NK-92 (cell line): ENCODE results near the gene ENPP7.
"Not testable (repeated sequence)": the region's sequence is repeated elsewhere in the genome, so short reads cannot be mapped to it uniquely, and the experiment has no call there.

Experiments used
- DNase-seq: peaks from one replicate; lab custom pipeline; 2025; ENCODE audit not compliant: unreplicated experiment; lab: John Stamatoyannopoulos, UW

ENPP7 gene

GRCh38 chr17:79748295-79749099, 17.8 kb downstream of the ENPP7 start:
- no peak for DNase-seq

DNA sequence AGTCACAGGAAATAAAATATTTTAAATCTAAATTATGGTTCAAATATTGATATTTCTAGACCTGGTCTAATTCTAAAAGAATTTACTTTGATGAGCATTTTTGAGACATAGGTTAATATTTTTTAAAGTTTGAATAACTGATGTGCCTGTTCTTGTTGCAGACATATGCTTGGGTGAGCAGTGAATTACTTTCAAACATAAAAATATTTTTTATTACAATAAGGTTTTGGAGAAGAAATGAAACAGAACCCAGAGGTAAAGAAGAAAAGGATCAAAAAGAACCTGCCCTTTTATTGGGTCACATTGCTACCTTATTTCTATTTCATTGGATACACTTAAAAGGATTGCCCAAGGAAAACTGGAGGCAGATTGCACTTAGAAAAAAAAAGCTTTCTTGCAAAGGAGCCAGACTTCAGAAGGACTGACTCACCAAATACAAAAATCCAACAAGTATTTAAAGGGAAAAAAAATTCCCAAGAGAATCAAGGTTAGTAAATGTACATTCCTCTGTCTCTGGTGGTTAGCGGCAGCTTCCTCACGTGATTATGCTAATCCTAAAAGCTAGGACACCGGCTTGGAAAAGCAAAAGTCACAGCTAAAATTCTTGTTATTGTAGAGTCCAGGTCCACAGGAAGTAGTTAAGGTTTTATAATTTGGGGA, 18.5 kb downstream of the ENPP7 start:
- no peak for DNase-seq

- DNase-seq = no peak
These were observed 19.2 kb downstream of the ENPP7 start for GRCh38 chr17:79749958-79750357.

- DNase-seq = no peak
These were observed 20.2 kb downstream of the ENPP7 start for GRCh38 chr17:79750650-79751545.

GRCh38 chr17:79752175-79752574, 21.4 kb downstream of the ENPP7 start:
- no peak for DNase-seq

GRCh38 chr17:79754370-79754769, 23.6 kb downstream of the ENPP7 start:
- DNase-seq = no peak

DNA sequence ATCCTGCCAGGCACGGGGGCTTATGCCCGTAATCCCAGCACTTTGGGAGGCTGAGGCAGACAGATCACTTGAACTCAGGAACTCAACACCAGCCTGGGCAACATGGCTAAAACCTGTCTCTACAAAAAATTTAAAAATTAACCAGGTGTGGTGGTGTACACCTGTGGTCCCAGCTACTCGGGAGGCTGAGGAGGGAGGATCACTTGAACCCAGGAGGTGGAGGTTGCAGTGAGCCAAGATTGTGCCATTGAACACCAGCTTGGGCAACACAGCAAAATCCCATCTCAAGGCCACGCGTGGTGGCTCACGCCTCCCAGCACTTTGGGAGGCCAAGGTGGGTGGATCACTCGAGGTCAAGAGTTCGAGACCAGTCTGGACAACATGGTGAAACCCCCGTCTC, 24.2 kb downstream of the ENPP7 start:
- DNase-seq = not testable (repeated sequence)

- DNase-seq = no peak
These were observed 24.8 kb downstream of the ENPP7 start for GRCh38 chr17:79755591-79755990.

GRCh38 chr17:79757140-79757745, 26.5 kb downstream of the ENPP7 start:
- no peak for DNase-seq

DNA sequence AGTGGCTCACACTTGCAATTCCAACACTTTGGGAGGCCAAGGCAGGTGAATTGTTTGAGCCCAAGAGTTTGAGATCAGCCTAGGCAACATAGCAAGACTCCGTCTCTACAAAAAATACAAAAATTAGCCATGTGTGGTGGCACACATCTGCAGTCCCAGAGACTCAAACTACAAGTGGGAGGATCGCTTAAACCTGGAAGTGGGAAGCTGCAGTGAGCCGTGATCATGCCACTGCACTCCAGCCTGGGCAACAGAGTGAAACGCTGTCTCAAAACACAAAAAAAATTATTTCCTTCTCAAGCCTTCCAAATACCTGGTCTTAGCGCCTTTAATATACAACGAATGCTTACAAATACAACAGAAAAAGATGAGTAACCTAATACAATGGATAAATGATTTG, 27.5 kb downstream of the ENPP7 start:
- DNase-seq = no peak

DNA sequence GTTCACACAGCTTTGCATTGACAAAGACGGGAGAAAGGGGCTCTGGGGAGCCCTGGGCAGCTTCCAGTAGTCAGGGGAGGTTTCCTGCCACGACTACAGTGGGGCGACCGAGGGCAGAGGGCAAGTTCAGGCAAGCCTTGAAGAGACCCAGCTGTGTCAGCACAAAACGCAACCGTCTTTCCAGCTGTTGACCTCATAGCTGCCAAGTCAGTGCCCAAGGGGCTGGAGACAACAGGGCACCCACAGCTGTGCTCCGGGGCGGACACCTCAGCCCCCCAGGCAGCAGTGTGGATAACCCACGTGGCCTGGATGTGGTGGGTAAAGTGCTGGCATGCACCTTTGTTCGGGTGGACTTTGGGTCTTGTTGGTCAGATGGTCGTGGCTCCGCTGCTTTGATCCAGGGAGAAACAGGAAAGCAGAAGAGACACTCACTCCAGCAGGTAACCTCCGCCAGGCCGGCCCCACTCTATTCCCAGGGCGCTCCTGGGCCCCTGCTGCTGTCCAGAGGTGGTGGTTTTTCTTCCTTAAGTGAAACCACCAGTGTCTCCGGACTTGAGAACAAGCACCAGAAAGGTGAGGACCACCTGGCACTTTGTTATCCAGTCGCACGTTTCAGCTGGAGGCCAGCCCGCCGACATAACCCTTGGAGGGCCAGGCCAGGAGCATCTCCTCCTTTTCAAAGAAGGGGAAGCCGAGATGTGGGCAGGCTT, 29.6 kb downstream of the ENPP7 start:
- DNase-seq = no peak

- DNase-seq = no peak
These were observed 31.3 kb downstream of the ENPP7 start for GRCh38 chr17:79761894-79762589.

DNA sequence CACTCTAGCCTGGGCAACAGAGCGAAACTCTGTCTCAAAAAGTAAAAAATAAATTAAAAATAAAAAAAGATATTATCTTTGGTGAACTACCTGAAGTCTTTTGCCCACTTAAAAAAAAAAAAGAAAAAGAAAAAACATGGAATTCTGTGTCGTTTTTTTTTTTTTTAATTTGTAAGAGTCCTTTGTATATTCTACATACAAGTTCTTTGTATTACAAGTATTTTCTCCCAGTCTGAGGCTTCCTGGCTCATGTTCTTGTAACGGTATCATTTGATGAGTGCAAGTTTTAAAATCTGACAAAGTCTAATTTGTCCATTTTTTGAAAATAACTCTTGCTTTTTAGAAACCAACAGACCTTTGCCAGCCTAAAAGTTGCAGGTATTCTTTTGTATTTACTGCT, 35.0 kb downstream of the ENPP7 start:
- DNase-seq = no peak

- no peak for DNase-seq
These were observed 39.1 kb downstream of the ENPP7 start for GRCh38 chr17:79769570-79770506.

- no peak for DNase-seq
These were observed 40.5 kb downstream of the ENPP7 start for GRCh38 chr17:79771276-79771675.

GRCh38 chr17:79772726-79773125, 42.0 kb downstream of the ENPP7 start:
- not testable (repeated sequence) for DNase-seq

GRCh38 chr17:79774561-79774975, 43.8 kb downstream of the ENPP7 start:
- no peak for DNase-seq

DNA sequence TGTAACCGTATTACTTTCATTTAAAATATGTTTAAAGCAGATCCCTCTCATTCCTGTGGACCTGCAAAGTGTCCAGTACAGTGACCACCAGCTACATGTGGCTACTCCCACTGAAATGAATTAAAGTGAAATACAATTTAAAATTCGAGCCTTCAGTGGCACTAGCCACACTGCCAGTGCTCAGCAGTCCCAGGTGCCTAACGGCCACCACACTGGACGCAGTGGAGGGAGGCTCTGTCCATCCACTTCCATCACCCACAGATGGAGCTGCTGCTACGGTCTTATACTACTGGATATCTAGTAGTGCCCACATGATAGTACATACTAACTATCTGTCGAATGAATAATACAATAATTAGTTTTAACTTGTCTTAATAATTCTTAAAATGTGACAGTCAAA, 44.9 kb downstream of the ENPP7 start:
- no peak for DNase-seq
